Esophagus (tissue), 2 donors: ENCODE results near the gene TMPRSS11D. TPM values are rescaled to one million over a fixed set of nuclear protein-coding genes. Genes with fewer than 3 reads are reported as not detected.

Source experiments
- H3K27ac ChIP-seq, 2 donors: one replicate each; pipeline ENCODE4 v1.5.1; 2013; ENCODE audit warnings: low read depth in 2 of 2, mild to moderate bottlenecking in 2 of 2, inconsistent platforms in 1 of 2, low read length in 1 of 2, moderate library complexity in 1 of 2
- H3K27me3 ChIP-seq, 2 donors: one replicate each; pipeline ENCODE4 v1.6.1; 2013; ENCODE audit warnings: low read length in 2 of 2, control low read depth in 1 of 2, mild to moderate bottlenecking in 1 of 2; ENCODE audit not compliant: insufficient read depth in 2 of 2, control insufficient read depth in 1 of 2
- H3K36me3 ChIP-seq, 2 donors: one replicate each; pipeline ENCODE4 v1.6.1; 2013; ENCODE audit warnings: low read length in 1 of 2; ENCODE audit not compliant: control insufficient read depth in 2 of 2, insufficient read depth in 2 of 2
- H3K4me1 ChIP-seq, 2 donors: one replicate each; pipeline ENCODE4 v1.6.1; 2013; ENCODE audit warnings: low read length in 1 of 2; ENCODE audit not compliant: control insufficient read depth in 2 of 2, insufficient read depth in 2 of 2
- H3K4me3 ChIP-seq, 2 donors: one replicate each; pipeline ENCODE4 v1.5.1; 2013; ENCODE audit warnings: low read length in 2 of 2, mild to moderate bottlenecking in 2 of 2, low read depth in 1 of 2, moderate library complexity in 1 of 2
- H3K9me3 ChIP-seq, 2 donors: one replicate each; pipeline ENCODE4 v1.6.1; 2013; ENCODE audit warnings: mild to moderate bottlenecking in 2 of 2, low read depth in 1 of 2, low read length in 1 of 2, moderate library complexity in 1 of 2; ENCODE audit not compliant: control insufficient read depth in 2 of 2, insufficient read depth in 1 of 2
- WGBS, 2 donors: extraction: QIAGEN DNeasy Blood & Tissue Kit; methylation state at CpG; one replicate each; pipeline ENCODE4 v1.1.7; 2013; 5-methylcytosine and 5-hydroxymethylcytosine counted together
- polyA plus RNA-seq, 2 donors: library from polyadenylated mRNA; stranded (reverse); fragments of 200-250 nt; gene quantifications; one replicate each; pipeline ENCODE4 v1.2.3, GENCODE V29; 2013
- donor health status: healthy with polysubstance abuse.
- donor health status: Bipolar disorder and iron deficiency.

TMPRSS11D gene
- 100 to 1,000 TPM in 1 of 2 donors, 10 to 100 TPM in 1; 99.0 to 178 TPM for polyA plus RNA-seq

- 62 to 83% methylated on average over 1 of the region's 1 CpG for WGBS, 2 donors
- peak within 1 kb of the TSS in 1 of 2 donors; percentile 43 for H3K4me3 ChIP-seq
Observed at GRCh38 chr4:67883902-67884301, at the start of gene TMPRSS11D. TMPRSS11D (minus strand) TSS chr4:67884002; CDS start chr4:67883933, 69 bp downstream.

GRCh38 chr4:67933038-67933437 is 49.2 kb upstream of the TMPRSS11D start:
- H3K9me3 ChIP-seq, result no peaks in the 10 kb centered on the region
- WGBS, 2 donors, result 76 to 79% methylated on average over 5 of the region's 5 CpGs
- no peak overlapping the region for H3K4me3 ChIP-seq
- H3K4me1 ChIP-seq, result no peaks in the 10 kb centered on the region
- H3K36me3 ChIP-seq, result no peaks in the 10 kb centered on the region
- peak overlapping the region in 1 of 2 donors; percentile 78 for H3K27ac ChIP-seq
- H3K27me3 ChIP-seq, result no peaks in the 10 kb centered on the region

More at GRCh38 chr4:67883902-67884301, at the start of gene TMPRSS11D:
- H3K9me3 ChIP-seq, result no peaks in the 10 kb centered on the region
- no peaks in the 10 kb centered on the region for H3K36me3 ChIP-seq
- H3K27me3 ChIP-seq, result no peaks in the 10 kb centered on the region
- H3K27ac ChIP-seq, result no peak within 1 kb of the TSS
- no peaks in the 10 kb centered on the region for H3K4me1 ChIP-seq

GRCh38 chr4:67931256-67931655 is 47.5 kb upstream of the TMPRSS11D start:
- peaks cover 2 to 4% of the 10 kb centered on the region in 2 donors for H3K9me3 ChIP-seq
- peaks cover 0 to 8% of the 10 kb centered on the region in 2 donors for H3K4me1 ChIP-seq
- H3K4me3 ChIP-seq, result no peak overlapping the region
- H3K27me3 ChIP-seq, result no peaks in the 10 kb centered on the region
- 62 to 69% methylated on average over 3 of the region's 3 CpGs for WGBS, 2 donors
- peaks cover 5% of the 10 kb centered on the region in 2 donors for H3K36me3 ChIP-seq
- H3K27ac ChIP-seq, result peak overlapping the region; percentile 23 to 49

- H3K4me3 ChIP-seq, result no peak overlapping the region
- H3K27ac ChIP-seq, result no peak overlapping the region
- H3K4me1 ChIP-seq, result peaks cover 0 to 8% of the 10 kb centered on the region in 2 donors
- H3K36me3 ChIP-seq, result peaks cover 5% of the 10 kb centered on the region in 2 donors
- peaks cover 2 to 4% of the 10 kb centered on the region in 2 donors for H3K9me3 ChIP-seq
- 45 to 57% methylated on average over 3 of the region's 3 CpGs for WGBS, 2 donors
- no peaks in the 10 kb centered on the region for H3K27me3 ChIP-seq
Observed at GRCh38 chr4:67929426-67929825, 45.6 kb upstream of the TMPRSS11D start.

- Histone ChIP-seq H3K9me3 (peaks cover 2 to 4% of the 10 kb centered on the region in 2 donors), H3K27ac (peak overlapping the region; percentile 10 to 75), H3K4me1 (peaks cover 0 to 8% of the 10 kb centered on the region in 2 donors), H3K36me3 (peaks cover 5% of the 10 kb centered on the region in 2 donors), H3K27me3 (no peaks in the 10 kb centered on the region), H3K4me3 (no peak overlapping the region)
- 29 to 33% methylated on average over 3 of the region's 3 CpGs for WGBS, 2 donors
Observed at GRCh38 chr4:67928546-67928945, 44.7 kb upstream of the TMPRSS11D start.

- H3K9me3 ChIP-seq, result peaks cover 2 to 4% of the 10 kb centered on the region in 2 donors
Observed at GRCh38 chr4:67927251-67927650, 43.4 kb upstream of the TMPRSS11D start.

GRCh38 chr4:67926485-67926884 is 42.7 kb upstream of the TMPRSS11D start:
- Histone ChIP-seq H3K4me3 (no peak overlapping the region), H3K27ac (no peak overlapping the region), H3K9me3 (peaks cover 2 to 4% of the 10 kb centered on the region in 2 donors), H3K27me3 (no peaks in the 10 kb centered on the region), H3K4me1 (peaks cover 0 to 8% of the 10 kb centered on the region in 2 donors), H3K36me3 (peaks cover 5% of the 10 kb centered on the region in 2 donors)
- 90 to 93% methylated on average over 7 of the region's 7 CpGs for WGBS, 2 donors

More at GRCh38 chr4:67927251-67927650, 43.4 kb upstream of the TMPRSS11D start:
- Histone ChIP-seq H3K36me3 (peaks cover 5% of the 10 kb centered on the region in 2 donors), H3K4me3 (no peak overlapping the region), H3K27me3 (no peaks in the 10 kb centered on the region), H3K27ac (peak overlapping the region; percentile 77 to 86), H3K4me1 (peaks cover 0 to 8% of the 10 kb centered on the region in 2 donors)
- 96 to 98% methylated on average over 3 of the region's 3 CpGs for WGBS, 2 donors

GRCh38 chr4:67922697-67923096 is 38.9 kb upstream of the TMPRSS11D start:
- no peaks in the 10 kb centered on the region for H3K27me3 ChIP-seq
- H3K27ac ChIP-seq, result no peak overlapping the region
- H3K4me3 ChIP-seq, result no peak overlapping the region
- 46 to 51% methylated on average over 4 of the region's 4 CpGs for WGBS, 2 donors
- peaks cover 5% of the 10 kb centered on the region in 2 donors for H3K36me3 ChIP-seq
- H3K4me1 ChIP-seq, result peaks cover 0 to 8% of the 10 kb centered on the region in 2 donors
- peaks cover 2 to 4% of the 10 kb centered on the region in 2 donors for H3K9me3 ChIP-seq

GRCh38 chr4:67918428-67918827 is 34.6 kb upstream of the TMPRSS11D start:
- Histone ChIP-seq H3K36me3 (peaks cover 0 to 2% of the 10 kb centered on the region in 2 donors), H3K4me1 (no peaks in the 10 kb centered on the region), H3K9me3 (no peaks in the 10 kb centered on the region), H3K27ac (no peak overlapping the region), H3K27me3 (no peaks in the 10 kb centered on the region), H3K4me3 (no peak overlapping the region)

- no peaks in the 10 kb centered on the region for H3K27me3 ChIP-seq
- no peaks in the 10 kb centered on the region for H3K9me3 ChIP-seq
- H3K4me1 ChIP-seq, result no peaks in the 10 kb centered on the region
- no peak overlapping the region for H3K27ac ChIP-seq
- no peak overlapping the region for H3K4me3 ChIP-seq
- 67 to 70% methylated on average over 5 of the region's 5 CpGs for WGBS, 2 donors
- H3K36me3 ChIP-seq, result peaks cover 0 to 2% of the 10 kb centered on the region in 2 donors
Observed at GRCh38 chr4:67915400-67915966, 31.7 kb upstream of the TMPRSS11D start.
